Calu3 (cell line): ENCODE data around the gene NDUFV2. TPM values are rescaled to one million over a fixed set of nuclear protein-coding genes. Genes with fewer than 3 reads are reported as not detected.
"Not testable (repeated sequence)": the region's sequence is repeated elsewhere in the genome, so short reads cannot be mapped to it uniquely, and the experiment has no call there.

ENCODE experiments used
- BruUV-seq: library from RNA; stranded (reverse); fragments of 400-500 nt; replicated peaks from 2 replicates; lab custom pipeline; 2021; lab: Mats Ljungman, UMichigan
- CTCF ChIA-PET: fragments of 300-600 bp; sonication (Branson Sonifier 250); formaldehyde crosslinking; loops from one replicate; lab custom pipeline; 2022; ENCODE audit warnings: antibody characterized with exemption; lab: Charles Lee
- DNase-seq: peaks from one replicate; pipeline ENCODE4 v3.0.0; 2022
- H3K27ac Mint-ChIP-seq: one replicate; pipeline ENCODE4 v1.8.0; 2022; ENCODE audit warnings: mixed read lengths; ENCODE audit not compliant: unreplicated experiment
- H3K27me3 Mint-ChIP-seq: one replicate; pipeline ENCODE4 v1.8.0; 2022; ENCODE audit warnings: mixed read lengths; ENCODE audit not compliant: unreplicated experiment
- H3K36me3 Mint-ChIP-seq: one replicate; pipeline ENCODE4 v1.8.0; 2022; ENCODE audit warnings: mild to moderate bottlenecking, moderate library complexity, mixed read lengths; ENCODE audit not compliant: insufficient read depth, unreplicated experiment
- H3K4me1 Mint-ChIP-seq: one replicate; pipeline ENCODE4 v1.8.0; 2022; ENCODE audit warnings: mild to moderate bottlenecking, low read depth, mixed read lengths; ENCODE audit not compliant: unreplicated experiment
- H3K4me3 Mint-ChIP-seq: one replicate; pipeline ENCODE4 v1.8.0; 2022; ENCODE audit warnings: mild to moderate bottlenecking, low read depth, moderate library complexity, mixed read lengths; ENCODE audit not compliant: unreplicated experiment
- H3K9me3 Mint-ChIP-seq: one replicate; pipeline ENCODE4 v1.8.0; 2022; ENCODE audit warnings: low read depth, mixed read lengths; ENCODE audit not compliant: unreplicated experiment
- intact Hi-C: fragments of 100-400 bp; cut with micrococcal nuclease; formaldehyde crosslinking; loops from one replicate; pipeline ENCODE4 v1.10.0; 2022; ENCODE audit not compliant: unreplicated experiment
- total RNA-seq: library from RNA; stranded (reverse); gene quantifications from 2 replicates; pipeline ENCODE4 v1.2.3, GENCODE V29; 2022
- TF ChIP-seq, protein P1 (sequence below): fragments of 200-600 bp; IDR thresholded peaks from one replicate; pipeline ENCODE4 v1.8.0; 2022; ENCODE audit warnings: antibody characterized with exemption; ENCODE audit not compliant: unreplicated experiment

NDUFV2 gene
- total RNA-seq, 1 experiment from 2014 or later = 199 TPM

DNA sequence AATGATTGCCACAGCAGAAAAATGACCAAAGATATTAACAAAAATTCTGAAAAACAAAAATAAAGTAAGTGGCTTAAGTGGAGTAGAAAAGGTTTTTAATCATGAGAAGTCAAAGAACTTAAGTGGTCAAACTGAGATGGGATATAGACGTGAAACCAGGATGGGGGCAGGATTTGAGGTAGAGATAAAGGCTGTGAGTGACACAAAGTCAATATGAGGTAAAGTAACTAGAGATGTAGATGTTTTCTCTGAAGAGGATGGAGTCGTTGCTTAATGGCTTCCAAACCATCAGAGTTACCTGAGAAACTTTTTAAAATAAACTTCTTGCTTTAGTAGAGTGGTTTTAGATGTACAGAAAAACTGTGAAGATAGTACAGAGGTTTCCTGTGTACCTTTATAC, 55.3 kb downstream of the NDUFV2 start:
- peak overlapping the region; percentile 6 for H3K27ac Mint-ChIP-seq
- no TSS peak for BruUV-seq
- H3K27me3 Mint-ChIP-seq = no peaks in the 10 kb centered on the region
- peaks cover 28% of the 10 kb centered on the region for H3K4me1 Mint-ChIP-seq
- no peak for DNase-seq
- no peaks in the 10 kb centered on the region for H3K36me3 Mint-ChIP-seq
- TF ChIP-seq, protein P1, sequence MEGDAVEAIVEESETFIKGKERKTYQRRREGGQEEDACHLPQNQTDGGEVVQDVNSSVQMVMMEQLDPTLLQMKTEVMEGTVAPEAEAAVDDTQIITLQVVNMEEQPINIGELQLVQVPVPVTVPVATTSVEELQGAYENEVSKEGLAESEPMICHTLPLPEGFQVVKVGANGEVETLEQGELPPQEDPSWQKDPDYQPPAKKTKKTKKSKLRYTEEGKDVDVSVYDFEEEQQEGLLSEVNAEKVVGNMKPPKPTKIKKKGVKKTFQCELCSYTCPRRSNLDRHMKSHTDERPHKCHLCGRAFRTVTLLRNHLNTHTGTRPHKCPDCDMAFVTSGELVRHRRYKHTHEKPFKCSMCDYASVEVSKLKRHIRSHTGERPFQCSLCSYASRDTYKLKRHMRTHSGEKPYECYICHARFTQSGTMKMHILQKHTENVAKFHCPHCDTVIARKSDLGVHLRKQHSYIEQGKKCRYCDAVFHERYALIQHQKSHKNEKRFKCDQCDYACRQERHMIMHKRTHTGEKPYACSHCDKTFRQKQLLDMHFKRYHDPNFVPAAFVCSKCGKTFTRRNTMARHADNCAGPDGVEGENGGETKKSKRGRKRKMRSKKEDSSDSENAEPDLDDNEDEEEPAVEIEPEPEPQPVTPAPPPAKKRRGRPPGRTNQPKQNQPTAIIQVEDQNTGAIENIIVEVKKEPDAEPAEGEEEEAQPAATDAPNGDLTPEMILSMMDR = no peak
- no peaks in the 10 kb centered on the region for H3K9me3 Mint-ChIP-seq
- intact Hi-C loops = no loop called here
- CTCF ChIA-PET = no interaction called here
- H3K4me3 Mint-ChIP-seq = no peak overlapping the region

DNA sequence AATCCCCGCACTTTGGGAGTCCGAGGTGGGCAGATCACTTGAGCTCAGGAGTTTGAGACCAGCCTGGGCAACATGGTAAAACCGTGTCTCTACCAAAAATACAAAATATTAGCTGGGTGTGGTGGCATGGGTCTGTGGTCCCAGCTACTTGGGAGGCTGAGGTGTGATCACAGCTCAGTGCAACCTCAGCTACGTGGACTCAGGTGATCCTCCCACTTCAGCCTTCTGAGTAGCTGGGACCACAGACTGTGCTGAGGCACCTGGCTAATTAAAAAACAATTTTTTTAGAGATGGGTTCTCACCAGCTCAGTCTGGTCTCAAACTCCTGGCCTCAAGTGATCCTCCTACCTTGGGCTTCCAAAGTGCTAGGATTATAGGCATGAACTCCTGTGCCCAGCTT, 57.5 kb downstream of the NDUFV2 start:
- DNase-seq = no peak
- H3K4me1 Mint-ChIP-seq = peaks cover 18% of the 10 kb centered on the region
- no TSS peak for BruUV-seq
- no peaks in the 10 kb centered on the region for H3K36me3 Mint-ChIP-seq
- intact Hi-C loops = no loop called here
- H3K9me3 Mint-ChIP-seq = peaks cover 13% of the 10 kb centered on the region
- H3K4me3 Mint-ChIP-seq = no peak overlapping the region
- H3K27ac Mint-ChIP-seq = no peak overlapping the region
- CTCF ChIA-PET = interaction anchor here (1.5 kb wide), 1 partner anchor 357 kb away, joined by 3 read pairs; no protein-coding TSS in a partner anchor
- H3K27me3 Mint-ChIP-seq = no peaks in the 10 kb centered on the region
- TF ChIP-seq, protein P1 = no peak

DNA sequence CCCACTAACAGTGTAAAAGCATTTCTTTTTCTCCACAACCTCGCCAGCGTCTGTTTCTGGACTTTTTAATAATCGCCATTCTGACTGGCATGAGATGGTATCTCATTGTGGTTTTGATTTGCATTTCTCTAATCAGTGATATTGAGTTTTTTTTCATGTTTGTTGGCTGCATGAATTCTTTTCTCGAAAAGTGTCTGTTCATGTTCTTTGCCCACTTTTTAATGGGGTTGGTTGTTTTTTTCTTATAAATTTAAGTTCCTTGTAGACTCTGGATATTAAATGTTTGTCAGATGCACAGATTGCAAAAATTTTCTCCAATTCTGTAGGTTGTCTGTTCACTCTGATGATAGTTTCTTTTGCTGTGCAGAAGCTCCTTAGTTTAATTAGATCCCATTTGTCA, 60.2 kb downstream of the NDUFV2 start:
- H3K4me1 Mint-ChIP-seq = peaks cover 13% of the 10 kb centered on the region
- H3K36me3 Mint-ChIP-seq, BruUV-seq, DNase-seq, intact Hi-C loops, H3K27me3 Mint-ChIP-seq, CTCF ChIA-PET, H3K27ac Mint-ChIP-seq, H3K4me3 Mint-ChIP-seq: not testable (repeated sequence)
- peaks cover 14% of the 10 kb centered on the region for H3K9me3 Mint-ChIP-seq

DNA sequence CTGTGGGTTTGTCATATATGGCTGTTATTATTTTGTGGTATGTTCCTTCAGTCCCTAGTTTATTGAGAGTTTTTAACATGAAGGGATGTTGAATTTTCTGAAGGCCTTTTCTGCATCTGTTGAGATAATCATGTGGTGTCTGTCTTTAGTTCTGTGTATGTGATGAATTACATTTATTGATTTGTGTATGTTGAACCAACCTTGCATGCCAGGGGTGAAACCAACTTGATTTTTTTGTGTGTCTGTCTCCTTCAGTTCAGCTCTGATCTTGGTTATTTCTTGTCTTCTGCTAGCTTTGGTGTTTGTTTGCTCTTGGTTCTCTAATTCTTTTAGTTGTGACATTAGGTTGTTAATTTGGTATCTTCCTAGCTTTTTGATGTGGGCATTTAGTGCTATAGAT, 61.6 kb downstream of the NDUFV2 start:
- H3K27me3 Mint-ChIP-seq, H3K4me1 Mint-ChIP-seq, intact Hi-C loops, CTCF ChIA-PET, H3K27ac Mint-ChIP-seq, DNase-seq, H3K4me3 Mint-ChIP-seq, BruUV-seq, H3K36me3 Mint-ChIP-seq: not testable (repeated sequence)
- H3K9me3 Mint-ChIP-seq = peaks cover 14% of the 10 kb centered on the region

DNA sequence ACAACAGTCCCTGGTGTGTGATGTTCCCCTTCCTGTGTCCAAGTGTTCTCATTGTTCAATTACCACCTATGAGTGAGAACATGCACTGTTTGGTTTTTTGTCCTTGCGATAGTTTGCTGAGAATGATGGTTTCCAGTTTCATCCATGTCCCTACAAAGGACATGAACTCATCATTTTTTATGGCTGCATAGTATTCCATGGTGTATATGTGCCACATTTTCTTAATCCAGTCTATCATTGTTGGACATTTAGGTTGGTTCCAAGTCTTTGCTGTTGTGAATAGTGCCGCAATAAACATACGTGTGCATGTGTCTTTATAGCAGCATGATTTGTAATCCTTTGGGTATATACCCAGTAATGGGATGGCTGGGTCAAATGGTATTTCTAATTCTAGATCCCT, 63.4 kb downstream of the NDUFV2 start:
- H3K27me3 Mint-ChIP-seq, intact Hi-C loops, DNase-seq, H3K4me3 Mint-ChIP-seq, H3K4me1 Mint-ChIP-seq, BruUV-seq, H3K27ac Mint-ChIP-seq, H3K36me3 Mint-ChIP-seq, CTCF ChIA-PET: not testable (repeated sequence)
- peaks cover 14% of the 10 kb centered on the region for H3K9me3 Mint-ChIP-seq

DNA sequence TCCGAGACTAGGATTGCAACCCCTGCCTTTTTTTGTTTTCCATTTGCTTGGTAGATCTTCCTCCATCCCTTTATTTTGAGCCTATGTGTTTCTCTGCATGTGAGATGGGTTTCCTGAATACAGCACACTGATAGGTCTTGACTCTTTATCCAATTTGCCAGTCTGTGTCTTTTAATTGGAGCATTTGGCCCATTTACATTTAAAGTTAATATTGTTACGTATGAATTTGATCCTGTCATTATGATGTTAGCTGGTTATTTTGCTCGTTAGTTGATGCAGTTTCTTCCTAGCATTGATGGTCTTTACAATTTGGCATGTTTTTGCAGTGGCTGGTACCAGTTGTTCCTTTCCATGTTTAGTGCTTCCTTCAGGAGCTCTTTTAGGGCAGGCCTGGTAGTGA, 67.0 kb downstream of the NDUFV2 start:
- CTCF ChIA-PET, H3K27ac Mint-ChIP-seq, intact Hi-C loops, H3K4me1 Mint-ChIP-seq, BruUV-seq, H3K27me3 Mint-ChIP-seq, H3K36me3 Mint-ChIP-seq, H3K4me3 Mint-ChIP-seq, H3K9me3 Mint-ChIP-seq, DNase-seq: not testable (repeated sequence)

DNA sequence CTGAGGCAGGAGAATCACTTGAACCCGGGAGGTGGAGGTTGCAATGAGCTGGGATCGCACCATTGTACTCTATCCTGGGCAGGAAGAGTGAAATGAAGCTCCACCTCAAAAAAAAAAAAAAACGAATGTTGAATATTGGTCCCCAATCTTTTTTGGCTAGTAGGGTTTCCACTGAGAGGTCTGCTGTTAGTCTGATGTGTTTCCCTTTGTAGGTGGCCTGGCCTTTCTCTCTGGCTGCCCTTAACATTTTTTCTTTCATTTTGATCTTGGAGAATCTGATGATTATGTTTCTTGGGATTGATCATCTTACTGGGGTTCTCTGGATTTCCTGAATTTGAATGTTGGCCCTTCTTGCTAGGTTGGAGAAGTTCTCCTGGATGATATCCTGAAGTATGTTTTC, 69.4 kb downstream of the NDUFV2 start:
- H3K36me3 Mint-ChIP-seq, H3K4me3 Mint-ChIP-seq, H3K27ac Mint-ChIP-seq, intact Hi-C loops, H3K9me3 Mint-ChIP-seq, H3K4me1 Mint-ChIP-seq, BruUV-seq, H3K27me3 Mint-ChIP-seq, DNase-seq: not testable (repeated sequence)
- CTCF ChIA-PET = interaction anchor here (0.6 kb wide), 1 partner anchor 145 kb away, joined by 3 read pairs; no protein-coding TSS in a partner anchor
